NCI-H69 (cell line): ENCODE results near the gene TBC1D20.

Experiments
- DNase-seq: peaks from one replicate; lab custom pipeline; 2025; lab: John Stamatoyannopoulos, UW

TBC1D20 gene

GRCh38 chr20:437787-438486 lies 24.4 kb downstream of the TBC1D20 start:
- no peak for DNase-seq

- DNase-seq = no peak
Observed at GRCh38 chr20:436476-436875, 25.9 kb downstream of the TBC1D20 start.

GRCh38 chr20:435558-435957 lies 26.8 kb downstream of the TBC1D20 start:
- no peak for DNase-seq

DNA sequence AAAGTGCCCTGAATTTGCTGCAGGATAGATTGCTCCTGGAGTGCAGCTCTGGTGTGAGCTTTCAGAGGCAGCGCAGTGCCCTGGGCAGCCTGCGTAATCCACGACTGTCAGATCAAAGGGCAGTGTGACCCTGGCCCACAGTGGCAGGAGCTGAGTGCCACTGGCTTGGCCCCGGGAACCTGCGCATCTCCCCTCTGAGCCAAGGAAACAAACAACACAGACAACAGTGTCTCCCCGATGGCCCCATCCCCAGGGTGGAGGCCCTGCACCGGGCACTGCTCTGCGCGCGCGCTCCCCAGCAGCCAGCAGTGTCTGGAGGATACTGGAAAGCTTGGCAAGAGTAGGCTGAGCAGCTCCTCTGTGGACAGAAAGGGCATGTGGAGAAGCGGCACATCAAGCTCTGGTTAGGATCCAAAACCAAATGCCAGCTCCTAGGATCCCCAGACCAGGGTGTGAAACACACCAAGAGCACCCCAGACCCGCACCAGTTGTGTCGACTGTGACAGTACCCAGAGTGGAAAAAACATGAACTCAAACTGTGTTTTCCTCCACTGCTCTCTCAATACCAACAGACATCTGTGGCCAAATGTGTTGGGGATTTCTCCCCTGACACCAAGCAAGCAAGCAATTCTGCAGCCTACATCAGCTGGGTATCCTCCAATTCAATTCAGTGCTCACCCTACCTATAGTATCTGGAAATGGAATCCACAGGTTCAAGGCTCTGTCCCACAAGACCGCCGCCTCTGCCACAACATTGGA lies 27.5 kb downstream of the TBC1D20 start:
- no peak for DNase-seq

DNA sequence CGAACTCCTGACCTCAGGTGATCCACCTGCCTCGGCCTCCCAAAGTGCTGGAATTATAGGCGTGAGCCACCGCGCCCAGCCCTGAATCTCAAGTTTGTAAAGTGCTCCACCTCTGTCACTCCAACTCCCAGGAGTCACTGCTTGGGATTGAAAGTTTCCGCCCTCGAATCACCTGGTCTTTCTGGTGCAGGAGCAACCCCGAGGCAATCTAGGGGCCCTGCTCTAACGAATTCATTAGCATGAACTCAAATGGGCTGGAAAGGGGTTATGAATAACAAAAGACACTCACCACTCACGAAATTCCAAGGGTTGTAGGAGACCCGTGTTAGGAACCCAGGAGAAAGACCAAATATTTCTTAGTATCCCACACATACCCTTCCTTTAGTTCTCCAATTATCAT lies 28.1 kb downstream of the TBC1D20 start:
- DNase-seq = no peak

DNA sequence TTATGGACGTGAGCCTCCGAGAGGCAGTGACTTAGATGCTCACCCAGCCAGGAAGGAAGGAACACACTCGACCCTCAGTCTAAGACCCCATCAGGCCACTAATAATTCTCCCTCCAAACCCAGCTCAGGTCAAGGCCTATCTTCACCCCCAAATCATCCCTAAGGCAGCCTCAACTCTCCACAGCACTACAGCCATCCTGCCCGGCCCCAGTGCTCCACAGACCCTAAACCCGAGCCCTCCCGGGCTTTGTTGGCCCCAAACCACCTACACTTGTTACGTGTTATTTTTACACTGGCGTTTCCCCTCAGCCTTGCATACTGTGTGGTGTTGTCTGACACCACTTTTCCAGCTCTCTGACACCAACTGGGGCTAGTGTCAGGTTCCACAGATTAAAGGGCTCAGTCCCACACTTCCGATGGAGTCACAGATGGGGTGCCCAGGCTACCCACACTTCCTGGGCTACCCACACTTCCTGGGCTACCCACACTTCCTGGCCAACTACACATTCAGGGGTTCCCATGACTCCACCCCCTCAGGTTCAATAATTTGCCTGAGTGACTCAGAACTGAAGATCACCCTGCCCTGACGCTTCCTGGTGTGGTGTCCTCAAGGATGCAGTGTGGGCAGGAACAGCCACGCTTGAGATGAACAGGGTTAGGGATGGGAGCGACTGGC lies 28.9 kb downstream of the TBC1D20 start:
- no peak for DNase-seq

GRCh38 chr20:432677-433299 lies 29.5 kb downstream of the TBC1D20 start:
- no peak for DNase-seq

- DNase-seq = no peak
Observed at GRCh38 chr20:432208-432607, 30.1 kb downstream of the TBC1D20 start.

- peak; percentile 79 for DNase-seq
Observed at GRCh38 chr20:431012-431904, 31.1 kb downstream of the TBC1D20 start.

DNA sequence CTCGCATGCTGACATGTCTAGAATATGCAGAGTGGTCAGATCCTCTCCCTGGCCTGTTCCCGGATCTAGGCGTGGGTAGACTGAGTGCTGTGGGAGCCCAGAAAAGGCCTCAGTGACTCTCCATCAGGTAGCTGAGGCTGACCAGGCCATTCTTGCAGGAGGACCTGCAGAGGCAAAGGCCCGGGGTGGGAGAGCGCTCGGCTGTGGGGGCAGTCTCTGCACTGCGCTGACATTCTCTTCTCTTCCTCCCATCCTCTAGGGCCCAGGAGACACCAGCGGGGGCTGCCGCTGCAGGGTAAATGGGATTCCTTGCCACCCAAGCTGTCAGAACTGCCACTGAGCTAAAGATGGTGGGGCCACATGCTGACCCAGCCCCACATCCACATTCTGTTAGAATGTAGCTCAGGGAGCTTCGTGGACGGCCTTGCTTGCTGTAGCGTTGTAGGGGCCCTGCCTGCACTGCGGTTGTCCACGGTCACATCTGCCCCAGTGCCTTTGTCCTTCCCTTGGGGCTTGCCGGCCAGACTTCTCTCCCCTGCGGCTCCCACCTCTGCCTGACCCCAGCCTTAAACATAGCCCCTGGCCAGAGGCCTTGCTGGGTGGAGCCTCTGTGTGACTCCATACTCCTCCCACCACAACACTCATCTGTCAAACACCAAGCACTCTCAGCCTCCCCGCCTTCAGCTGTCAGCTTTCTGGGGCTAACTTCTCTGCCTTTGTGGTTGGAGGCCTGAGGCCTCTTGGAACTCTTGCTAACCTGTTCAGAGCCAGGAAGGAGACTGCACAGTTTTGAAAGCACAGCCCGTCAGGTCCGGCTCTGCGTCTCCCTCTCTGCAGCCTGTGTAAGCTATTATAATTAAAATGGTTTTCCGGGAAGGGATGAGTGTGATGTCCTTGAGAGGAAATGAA lies 32.0 kb downstream of the TBC1D20 start:
- no peak for DNase-seq

GRCh38 chr20:428658-429200 lies 33.6 kb downstream of the TBC1D20 start:
- DNase-seq = no peak

DNA sequence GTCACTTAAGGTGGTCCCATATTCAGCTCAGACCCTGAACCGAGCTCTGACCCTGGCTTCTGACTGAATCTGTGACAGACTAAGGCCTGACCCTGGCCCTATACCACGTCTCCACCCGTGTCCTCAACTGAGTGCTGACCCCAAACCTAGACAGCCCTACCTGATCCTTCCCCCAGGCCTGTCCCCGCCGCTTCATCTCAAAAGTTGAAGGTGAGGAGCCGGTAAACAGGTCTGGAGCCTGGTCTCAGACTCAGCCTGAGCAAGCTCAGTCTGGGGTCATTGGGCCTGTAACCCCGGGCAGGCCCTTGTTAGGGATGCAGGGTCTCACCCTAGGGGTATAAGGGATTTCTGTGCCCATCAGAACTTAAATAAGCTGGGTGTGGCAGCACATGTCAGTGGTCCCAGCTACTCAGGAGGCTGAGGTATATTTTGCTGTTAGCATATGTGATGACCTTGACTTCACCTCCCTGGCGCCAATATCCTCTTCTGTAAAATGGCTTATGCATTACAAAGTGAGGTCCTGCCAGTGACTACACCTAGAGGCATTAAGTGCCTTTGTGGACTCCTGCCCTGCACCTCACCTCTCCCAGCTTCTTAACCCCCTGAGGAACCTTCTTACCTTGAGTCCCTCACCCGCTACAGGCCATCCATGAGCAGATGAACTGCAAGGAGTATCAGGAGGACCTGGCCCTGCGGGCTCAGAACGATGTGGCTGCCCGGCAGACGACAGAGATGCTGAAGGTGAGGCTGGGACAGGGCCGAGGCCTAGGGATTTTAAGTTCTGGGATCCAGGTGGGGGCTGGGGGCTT lies 34.3 kb downstream of the TBC1D20 start:
- DNase-seq = no peak

GRCh38 chr20:427401-427800 lies 34.9 kb downstream of the TBC1D20 start:
- no peak for DNase-seq

DNA sequence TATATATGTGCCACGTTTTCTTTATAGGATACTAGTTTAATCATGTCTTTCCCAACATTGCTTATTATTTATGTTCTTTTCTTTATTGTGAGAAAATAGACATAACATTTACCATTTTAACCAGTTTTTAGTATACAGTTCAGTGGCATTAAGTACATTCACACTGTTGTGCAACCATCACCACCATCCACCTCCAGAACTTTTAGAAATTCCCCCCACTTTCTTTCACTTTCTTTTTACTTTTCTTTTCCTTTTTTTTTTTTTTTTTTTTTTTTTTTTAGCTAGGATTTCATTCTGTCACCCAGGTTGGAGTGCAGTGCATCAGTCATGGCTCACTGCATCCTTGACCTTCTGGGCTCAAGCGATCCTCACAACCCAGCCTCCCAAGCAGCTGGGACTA lies 35.8 kb downstream of the TBC1D20 start:
- no peak for DNase-seq

- no peak for DNase-seq
Observed at GRCh38 chr20:421685-422250, 40.6 kb downstream of the TBC1D20 start.

- DNase-seq = peak; percentile 66
Observed at GRCh38 chr20:420721-421574, 41.4 kb downstream of the TBC1D20 start.

DNA sequence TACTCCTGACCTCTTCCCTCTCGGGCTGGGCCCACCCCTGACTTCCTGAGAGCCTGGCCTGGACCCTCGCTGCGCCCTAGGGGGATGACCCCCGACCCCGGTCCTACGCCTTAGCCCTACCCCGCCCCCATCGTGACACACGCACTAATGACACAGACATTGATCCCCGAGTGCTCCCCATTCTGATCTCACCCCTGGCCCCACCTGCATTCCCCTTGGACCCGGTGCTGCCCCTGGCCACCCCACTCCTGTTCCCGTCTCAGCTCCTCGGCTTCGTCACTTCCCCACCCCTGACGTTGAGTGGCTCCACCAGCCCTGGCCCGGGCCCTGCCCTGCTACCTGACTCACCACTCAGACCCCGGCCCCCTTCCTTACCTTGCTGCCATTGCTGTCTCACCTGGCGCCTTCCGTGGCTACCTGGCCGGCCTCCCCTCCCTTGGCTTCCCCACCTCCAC lies 42.1 kb downstream of the TBC1D20 start:
- DNase-seq = no peak
